GM15510 (cell line): ENCODE results near the gene LENG9.
A peak's percentile ranks its signal among the peaks of the same experiment; 100 is the strongest.

Experiments used
- POLR2A ChIP-seq: IDR thresholded peaks from 3 replicates; pipeline ENCODE4 v1.6.1; 2011; ENCODE audit warnings: borderline replicate concordance; ENCODE audit not compliant: insufficient read length; ENCODE audit errors: extremely low read depth

The LENG9 gene

DNA sequence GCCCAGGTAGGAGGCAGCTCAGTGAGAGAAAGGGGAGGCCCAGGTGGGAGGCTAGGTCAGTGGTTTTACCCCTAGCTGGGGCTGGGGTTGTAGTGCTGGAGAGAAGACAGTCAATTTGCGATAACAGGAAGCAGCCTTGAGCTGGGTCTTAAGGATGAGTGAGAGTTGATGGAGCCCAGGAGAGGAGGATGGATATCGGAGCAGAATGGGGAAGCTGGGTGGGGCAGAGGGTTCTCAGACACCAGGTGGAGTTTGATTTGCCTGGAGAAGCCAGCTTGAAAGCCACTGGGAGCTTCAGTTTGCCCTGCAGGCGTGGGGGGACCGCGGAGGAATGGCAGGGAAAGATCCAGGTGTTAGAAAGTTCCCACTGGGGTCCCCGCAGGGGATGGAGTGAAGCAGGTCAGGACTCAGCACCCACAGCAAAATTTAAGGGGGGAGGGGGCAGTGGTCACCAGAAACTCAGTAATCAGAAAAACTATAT lies 10.4 kb upstream of the LENG9 start:
- no peak for TF ChIP-seq POLR2A

DNA sequence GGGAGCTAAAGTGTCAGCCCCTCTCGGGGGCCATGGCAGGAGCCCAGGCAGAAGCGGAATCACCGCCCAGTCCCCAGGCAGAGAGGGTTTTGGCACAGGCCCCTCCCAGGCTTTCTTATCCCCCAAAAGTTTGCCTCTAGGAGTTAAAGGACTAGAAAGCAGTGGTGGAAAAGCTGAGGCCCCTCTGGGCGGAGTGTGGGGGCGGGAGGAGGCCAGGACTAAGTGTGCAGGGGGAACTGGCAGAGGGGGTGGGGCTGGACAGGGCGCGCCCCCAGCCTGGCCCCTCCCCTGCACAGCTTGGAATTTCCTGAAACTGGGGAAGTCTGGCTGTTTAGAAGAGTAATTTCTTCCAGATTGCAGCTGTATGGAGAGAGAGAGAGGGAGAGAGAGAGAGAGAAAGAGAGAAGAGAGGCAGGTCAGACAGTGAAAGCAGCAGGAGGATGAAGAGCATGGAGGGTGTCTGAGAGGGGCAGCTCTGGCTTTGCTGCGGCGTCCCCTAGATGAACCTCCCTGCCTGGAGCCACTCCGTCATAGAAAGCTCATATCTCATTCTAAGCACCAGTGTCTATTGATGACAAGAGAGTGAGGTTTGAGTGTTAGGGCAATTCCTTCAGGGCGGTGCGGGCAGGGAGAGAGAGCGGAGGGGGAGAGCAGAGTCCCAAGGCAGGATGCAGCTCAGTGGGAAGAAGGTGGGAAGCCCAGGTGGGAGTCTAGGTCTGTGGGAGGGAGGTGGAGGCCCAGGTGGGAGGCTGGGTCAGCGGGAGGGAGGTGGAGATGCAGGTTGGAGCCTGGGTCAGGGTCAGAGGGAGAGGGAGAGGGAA lies 9.7 kb upstream of the LENG9 start, which contains the start of gene CDC42EP5:
CDC42EP5 (minus strand) TSS at position 226 of the 821 bp plus-strand sequence. CDS start 7,749 bp downstream, outside the sequence.
- no peak for TF ChIP-seq POLR2A

DNA sequence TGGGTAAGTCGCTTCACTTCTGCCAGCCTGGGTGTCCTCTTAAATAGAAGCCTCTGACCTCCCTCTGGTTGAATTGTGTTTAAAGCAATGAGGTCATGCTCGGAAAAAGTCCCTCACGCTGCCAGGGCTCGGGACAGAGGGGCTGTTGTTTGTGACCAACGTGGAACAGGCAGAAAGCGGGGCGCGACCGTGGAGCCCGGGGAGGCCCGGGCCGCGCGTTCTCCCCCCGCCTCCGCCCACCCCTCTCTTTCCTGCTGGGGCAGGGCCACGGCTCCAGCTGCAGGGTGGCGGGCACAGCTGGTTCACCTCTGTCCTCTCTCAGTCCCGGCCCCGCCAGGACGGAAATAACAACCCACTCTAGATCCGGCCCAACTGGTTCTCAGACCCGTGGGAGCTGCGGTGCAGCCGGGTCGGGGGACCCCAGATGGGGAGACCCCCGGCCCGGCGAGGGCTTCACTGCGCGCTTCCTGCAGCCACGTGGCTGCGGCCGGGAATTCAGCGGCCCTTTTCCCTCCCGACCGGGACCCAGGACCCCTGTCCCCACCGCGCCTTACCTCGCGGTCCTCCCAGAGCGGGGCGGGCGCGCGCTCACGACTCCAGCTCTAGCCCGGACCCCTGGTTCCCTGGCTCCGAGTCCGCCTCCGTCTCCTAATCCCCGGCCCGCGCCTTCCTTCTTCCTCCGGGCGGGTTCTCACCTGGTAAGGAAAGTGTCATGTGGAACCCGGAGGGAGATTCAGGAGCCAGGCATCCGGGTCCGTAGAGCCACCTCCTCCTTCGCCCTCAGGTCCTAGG lies 7.6 kb upstream of the LENG9 start:
- TF ChIP-seq POLR2A: no peak

DNA sequence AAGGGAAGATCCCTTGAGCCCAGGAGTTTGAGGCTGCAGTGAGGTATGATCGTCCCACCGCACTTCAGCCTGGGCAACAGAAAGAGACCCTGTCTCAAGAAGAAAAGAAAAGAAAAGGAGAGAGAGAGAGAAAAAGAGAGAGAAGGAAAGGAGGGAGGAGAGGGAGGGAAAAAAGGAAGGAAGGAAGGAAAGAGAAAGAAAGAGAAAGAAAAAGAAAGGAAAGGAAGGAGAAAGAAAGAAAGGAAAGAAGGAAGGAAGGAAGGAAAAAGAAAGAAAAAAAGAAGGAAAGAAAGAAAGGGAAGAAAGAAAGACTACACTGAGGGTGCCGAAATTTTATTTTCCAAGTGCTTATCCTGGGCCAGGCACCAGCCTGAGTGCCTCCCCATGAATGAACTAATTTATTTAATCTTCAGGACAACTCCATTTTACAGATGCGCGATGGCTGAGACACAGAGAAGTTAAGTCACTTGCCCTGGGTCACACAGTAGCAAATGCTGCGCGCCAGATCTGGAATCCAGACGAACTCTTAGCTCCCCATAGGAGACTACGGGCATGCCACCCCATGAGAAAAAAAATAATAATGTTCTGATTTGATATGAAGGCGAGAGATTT lies 6.8 kb upstream of the LENG9 start:
- TF ChIP-seq POLR2A: no peak

DNA sequence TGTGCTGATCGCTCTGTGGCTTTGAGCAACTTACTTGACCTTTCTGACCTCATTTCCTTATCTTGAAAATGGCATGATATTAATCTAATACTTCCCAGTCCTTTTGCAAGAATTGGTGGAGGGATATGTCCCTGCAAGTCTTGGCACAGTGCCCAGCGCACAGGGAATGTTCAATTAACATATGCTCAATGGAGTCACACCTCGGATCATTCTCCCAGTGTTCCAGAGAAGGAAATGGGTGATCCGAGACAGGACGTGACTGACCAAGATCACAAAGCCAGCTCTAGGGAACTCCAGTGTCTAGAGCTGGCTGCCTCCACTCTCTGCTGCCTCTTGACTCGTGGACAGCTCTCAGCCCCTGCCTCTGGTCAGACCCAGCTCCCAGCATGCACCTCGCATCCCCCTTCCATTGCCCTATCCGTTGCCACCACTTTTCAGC lies 5.9 kb upstream of the LENG9 start:
- TF ChIP-seq POLR2A: no peak

DNA sequence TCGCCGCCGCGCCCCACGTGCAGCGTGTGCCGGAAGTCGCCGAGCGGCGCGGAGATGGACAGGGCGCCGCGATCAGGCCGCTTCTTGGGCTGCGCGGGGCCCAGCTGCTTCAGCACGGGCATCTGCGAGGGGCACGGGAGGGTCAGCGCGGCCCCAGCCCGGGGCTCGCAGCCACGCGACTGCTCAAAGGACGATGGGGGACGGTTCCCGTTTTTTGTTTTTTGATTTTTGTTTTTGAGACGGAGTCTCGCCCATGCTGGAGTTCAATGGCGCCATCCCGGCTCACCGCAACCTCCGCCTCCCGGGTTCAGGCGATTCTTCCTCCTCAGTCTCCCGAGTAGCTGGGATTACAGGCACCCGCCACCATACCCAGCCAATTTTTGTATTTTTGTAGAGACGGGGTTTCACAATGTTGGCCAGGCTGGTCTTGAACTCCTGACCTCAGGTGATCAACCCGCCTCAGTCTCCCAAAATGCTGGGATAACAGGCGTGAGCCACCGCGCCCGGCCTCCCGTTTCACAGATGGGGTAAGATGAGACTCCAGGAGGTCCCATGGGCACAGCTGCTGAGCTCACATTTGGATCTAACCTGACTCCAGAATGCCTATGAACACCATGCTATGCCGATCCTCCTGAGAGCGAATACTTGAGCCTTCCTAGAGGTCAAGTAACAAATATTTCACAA lies 2.0 kb upstream of the LENG9 start:
- no peak for TF ChIP-seq POLR2A

DNA sequence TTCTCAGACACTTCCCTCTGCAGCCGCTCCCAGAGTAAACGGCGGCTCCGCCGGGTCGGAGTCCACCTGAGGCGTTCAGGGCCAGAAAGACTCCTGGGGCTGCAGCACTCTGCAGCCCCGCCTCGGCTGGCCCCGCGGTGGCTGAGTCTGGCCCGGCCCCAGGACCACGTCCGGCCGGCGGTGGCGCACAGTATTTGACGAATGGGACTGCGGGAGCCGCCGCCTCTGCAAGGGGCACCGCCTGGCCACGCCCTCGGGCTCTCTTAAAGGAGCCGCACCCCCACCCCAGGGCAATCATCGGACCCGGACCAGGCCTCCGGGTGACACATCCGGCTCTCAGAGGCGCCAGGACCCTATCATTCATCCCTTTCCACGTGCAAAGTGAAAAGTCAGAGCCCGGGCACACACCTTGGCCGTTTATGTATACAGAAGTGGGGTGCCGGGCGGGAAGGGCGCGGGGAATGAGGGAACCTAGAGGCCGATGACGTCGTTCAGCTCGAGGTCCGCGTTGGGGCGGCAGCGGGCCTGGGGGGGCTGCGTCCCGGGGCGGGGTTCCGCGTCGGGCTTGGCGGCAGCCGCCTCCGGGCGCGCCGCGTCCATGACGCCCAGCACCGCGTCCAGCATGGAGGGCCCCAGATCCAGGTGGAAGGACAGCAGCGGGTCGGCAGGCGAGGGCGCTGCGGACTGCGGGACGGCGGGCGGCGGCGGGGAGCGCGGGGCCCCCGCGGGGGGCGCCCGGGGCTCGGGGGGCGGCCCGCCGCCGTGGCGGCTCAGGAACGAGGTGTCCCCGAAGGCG lies 1.2 kb upstream of the LENG9 start:
- TF ChIP-seq POLR2A: peak; percentile 76

DNA sequence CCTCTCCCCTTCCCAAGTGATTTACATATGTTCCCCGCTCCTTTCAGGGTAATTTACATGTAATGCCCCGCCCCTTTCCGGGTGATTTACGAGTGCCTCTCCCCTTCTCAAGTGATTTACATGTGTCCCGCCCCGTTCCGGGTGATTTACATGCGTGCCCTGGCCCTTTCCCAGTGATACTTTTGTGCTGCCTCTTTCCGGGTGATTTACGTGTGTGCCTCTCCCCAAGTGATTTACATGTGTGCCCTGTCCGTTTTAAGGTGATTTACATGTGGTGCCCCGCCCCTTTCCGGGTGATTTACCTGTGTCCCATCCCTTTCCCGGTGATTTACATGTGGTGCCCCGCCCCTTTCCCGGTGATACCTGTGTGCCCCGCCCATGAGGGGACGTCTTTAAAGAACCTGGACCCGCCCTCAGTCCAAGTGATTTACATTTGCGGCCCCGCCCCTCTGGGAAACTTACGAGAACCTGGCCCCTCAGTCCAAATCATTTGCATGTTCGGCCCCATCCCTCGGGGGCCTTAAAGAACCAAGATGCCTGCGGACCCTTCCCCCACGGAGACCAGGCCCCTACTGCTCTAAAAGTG lies 559 bp upstream of the LENG9 start:
- no peak for TF ChIP-seq POLR2A

DNA sequence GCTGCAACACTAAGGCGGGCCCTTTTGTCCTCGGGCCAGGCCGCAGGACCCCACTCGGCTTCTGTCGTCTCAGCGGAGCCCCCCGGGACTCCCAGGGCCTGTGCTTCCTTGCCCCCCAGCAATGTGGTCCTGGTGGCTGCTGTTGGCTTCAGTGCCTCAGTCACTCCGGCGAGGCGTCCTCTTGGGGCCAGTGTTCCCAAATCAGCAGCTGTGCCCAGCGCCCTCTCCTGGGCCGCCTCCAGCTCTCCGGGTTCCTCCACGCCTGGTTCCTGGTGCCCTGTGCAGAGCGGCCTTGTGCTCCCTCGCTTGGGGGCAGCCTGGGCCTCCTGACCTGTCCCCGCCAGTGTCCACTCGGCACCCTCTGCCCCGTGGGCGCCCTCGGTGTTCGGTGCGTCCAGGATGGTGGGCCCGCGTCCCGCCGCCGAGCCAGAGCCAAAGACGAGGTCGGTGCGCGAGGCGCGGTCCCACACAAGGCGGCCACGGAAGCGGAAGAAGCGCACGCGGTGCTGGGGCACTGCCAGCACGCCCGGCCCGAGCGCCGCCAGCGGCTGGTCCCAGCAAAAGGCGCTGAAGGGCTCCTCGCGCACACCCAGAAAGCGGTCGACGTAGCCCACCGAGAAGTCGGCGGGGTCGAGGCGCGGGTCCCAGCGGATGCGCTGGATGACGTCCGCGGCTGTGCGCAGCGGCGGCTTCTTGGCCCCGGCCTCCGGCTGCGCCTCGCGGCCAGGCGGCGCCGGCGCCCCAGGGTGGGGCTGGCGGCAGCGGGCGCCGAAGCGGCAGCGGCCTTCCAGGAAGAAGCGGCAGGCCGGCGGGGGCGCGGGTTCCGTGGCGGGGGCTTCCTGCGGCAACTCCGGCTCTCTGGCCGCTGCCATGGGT lies 685 bp downstream of the LENG9 start:
- peak; percentile 36 for TF ChIP-seq POLR2A

DNA sequence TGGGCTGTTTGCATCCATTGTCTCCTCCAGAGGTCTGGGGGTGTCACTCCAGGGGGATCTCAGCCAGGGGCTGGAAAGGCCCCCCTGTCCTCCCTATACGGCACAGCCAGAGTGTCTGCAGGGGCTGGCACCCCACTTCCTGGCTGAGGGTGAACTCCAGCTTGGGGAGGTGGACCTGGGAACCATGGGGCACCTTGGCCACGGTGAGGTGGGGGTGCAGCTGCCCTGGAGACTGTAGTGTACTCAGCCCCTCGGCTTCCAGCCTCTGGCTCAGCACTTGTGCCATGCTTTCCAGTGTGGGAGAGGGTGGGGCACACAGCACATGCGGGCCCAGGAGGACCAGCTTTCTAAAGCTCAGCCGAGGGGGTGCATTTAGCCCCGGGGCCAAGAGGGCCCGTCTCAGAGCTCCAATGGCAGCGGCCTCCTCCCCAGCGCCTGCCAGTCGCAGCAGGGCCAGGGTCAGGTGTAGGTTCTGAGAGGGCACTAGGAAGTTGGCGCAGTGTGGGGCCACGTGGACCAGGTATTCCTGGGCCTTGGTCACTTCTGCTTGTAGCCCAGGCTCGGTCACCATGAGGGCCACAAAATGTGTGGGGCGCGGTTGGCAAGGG lies 1.4 kb downstream of the LENG9 start:
- no peak for TF ChIP-seq POLR2A

DNA sequence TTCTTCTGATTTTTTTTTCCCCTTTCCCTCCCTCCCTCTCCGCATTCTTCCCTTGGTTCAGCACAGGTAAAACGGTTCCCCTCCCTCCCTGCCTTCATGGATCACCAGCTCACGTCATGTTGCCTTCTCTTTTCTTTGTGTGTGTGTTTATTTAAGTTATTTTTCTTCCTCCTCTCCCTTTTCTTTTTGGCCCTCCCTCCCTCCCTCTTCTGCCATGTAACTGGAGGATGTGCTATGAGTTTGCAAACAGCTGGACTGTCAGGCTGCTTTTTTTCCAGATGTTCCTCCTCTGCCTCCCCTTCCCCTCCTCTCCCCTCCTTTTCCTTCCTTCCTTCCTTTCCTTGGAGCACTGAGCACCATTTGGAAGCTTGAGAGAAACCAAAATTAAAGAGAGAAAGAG lies 2.0 kb downstream of the LENG9 start:
- TF ChIP-seq POLR2A: no peak

DNA sequence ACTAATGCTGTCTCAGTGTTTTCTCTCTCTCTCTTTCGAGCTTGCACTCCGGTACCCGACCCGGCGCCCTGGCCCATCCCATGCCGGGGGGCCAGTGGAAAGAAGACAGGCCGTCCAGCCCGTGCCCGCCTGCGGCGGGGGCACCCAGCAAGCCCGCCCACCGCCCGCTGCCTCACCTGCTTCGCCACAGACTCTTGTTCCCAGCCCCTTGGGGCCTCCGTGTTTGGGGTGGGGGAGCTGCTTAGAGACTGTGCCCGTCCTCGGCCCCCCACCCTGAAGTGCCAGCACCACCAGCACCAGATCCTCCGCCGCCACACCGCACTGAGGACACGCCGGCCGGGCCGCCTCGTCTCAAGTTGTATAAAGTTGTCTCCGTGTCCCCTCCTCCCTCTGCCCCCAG lies 2.4 kb downstream of the LENG9 start:
- no peak for TF ChIP-seq POLR2A

DNA sequence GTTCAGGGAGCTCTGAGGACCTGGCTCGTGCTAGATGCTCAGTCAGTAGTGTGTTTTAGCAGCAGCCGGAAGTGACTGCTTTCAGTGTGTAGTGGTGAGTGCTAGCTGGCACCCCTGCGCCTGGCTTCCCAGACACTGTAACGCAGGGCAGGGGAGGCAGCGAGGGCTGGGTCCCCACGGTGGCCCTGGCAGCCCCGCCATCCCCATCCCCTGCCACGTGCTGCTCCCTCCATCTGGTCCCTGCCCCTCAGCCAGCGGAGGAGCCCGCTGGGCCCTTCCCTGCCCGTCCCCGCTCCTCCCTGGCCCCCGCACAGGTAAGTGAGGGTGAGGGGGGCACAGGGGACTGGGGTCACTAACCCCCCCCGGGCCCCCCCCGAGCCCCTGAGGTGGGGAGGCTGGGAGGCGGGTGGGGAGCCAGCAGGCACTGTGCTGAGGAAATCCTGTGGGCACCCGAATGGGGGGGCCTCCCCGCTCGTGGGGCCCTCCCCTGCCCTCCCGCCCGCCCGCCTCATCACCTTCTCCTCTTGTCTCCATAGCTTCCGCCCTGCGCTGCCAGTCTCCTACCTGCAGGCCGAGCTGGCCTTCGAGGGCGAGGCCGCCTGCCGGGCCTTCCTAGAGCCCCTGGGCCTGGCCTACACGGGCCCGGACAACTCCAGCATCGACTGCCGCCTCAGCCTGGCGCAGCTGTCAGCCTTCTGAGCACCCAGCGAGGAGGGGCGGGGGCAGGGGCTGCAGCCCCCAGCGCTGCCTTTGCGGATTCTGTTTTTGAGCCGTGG lies 3.2 kb downstream of the LENG9 start:
- no peak for TF ChIP-seq POLR2A
